GM12878 (cell line): ENCODE measurements around the gene ERCC2. TPM values are rescaled to one million over a fixed set of nuclear protein-coding genes. Genes with fewer than 3 reads are reported as not detected.

Experiments
- ATAC-seq: fragments of 200-7000 bp; cut with Tn5 transposase; 3 replicates; pipeline ENCODE4 v1.9.1; 2020; ENCODE audit warnings: mild to moderate bottlenecking, moderate library complexity
- BruUV-seq: library from RNA; stranded (reverse); fragments of 400-500 nt; replicated peaks from 2 replicates; lab custom pipeline; 2021; lab: Mats Ljungman, UMichigan
- CTCF ChIA-PET: fragments of 300-600 bp; sonication (Branson Sonifier 250); formaldehyde crosslinking; extraction: SDS; loops from one replicate; lab custom pipeline; 2021; ENCODE audit warnings: inconsistent platforms; lab: Yijun Ruan, JAX
- POLR2A ChIA-PET: fragments of 350-600 bp; formaldehyde crosslinking; extraction: SDS; loops from one replicate; lab custom pipeline; 2021; ENCODE audit warnings: inconsistent platforms; lab: Charles Lee
- RAD21 ChIA-PET: fragments of 300-600 bp; sonication (Branson Sonifier 250); formaldehyde crosslinking; loops from one replicate; lab custom pipeline; 2023; ENCODE audit warnings: antibody characterized with exemption; ENCODE audit not compliant: unreplicated experiment; lab: Charles Lee
- SMC1A ChIA-PET: fragments of 300-600 bp; sonication (Branson Sonifier 250); formaldehyde crosslinking; loops from one replicate; lab custom pipeline; 2023; ENCODE audit not compliant: unreplicated experiment, uncharacterized antibody; lab: Charles Lee
- DNase-seq: peaks from one replicate; pipeline ENCODE4 v3.0.0-alpha.2; 2011; ENCODE audit warnings: low read depth, low spot score
- FAIRE-seq: peaks from 3 replicates; lab custom pipeline; 2011; peaks lifted over from hg19 to GRCh38; lab: Jason Lieb, UNC
- H2AFZ ChIP-seq: 2 replicates; pipeline ENCODE4 v1.6.0; 2011; ENCODE audit warnings: low read depth, low read length, control low read depth; ENCODE audit not compliant: control insufficient read depth
- H3K27ac ChIP-seq: 2 replicates; pipeline ENCODE4 v1.5.1; 2011; ENCODE audit warnings: control low read depth; ENCODE audit not compliant: control insufficient read depth, insufficient read depth
- H3K27me3 ChIP-seq, 2 experiments: replicated peaks in 1 of 2; 2 replicates each; pipeline versions ENCODE4 v1.6.0 to v1.6.1; 2011; ENCODE audit warnings: low read length in 1 of 2; ENCODE audit not compliant: control insufficient read depth in 2 of 2, insufficient read depth in 2 of 2
- H3K36me3 ChIP-seq, 2 experiments: 2 replicates each; pipeline ENCODE4 v1.5.1; 2011; ENCODE audit warnings: low read length in 1 of 2; ENCODE audit not compliant: control insufficient read depth in 2 of 2, insufficient read depth in 2 of 2
- H3K4me1 ChIP-seq: 2 replicates; pipeline ENCODE4 v1.6.1; 2011; ENCODE audit warnings: mild to moderate bottlenecking, low read length, moderate library complexity, mixed read lengths; ENCODE audit not compliant: control insufficient read depth, insufficient read depth
- H3K4me2 ChIP-seq: 2 replicates; pipeline ENCODE4 v1.6.0; 2011; ENCODE audit warnings: control low read depth; ENCODE audit not compliant: control insufficient read depth, insufficient read depth
- H3K4me3 ChIP-seq: fragments of 200-600 bp; sonication (generic); 2 replicates; pipeline ENCODE4 v1.5.1; 2016
- H3K79me2 ChIP-seq: 2 replicates; pipeline ENCODE4 v1.6.0; 2011; ENCODE audit warnings: low read length; ENCODE audit not compliant: control insufficient read depth, insufficient read depth
- H3K9ac ChIP-seq: 2 replicates; pipeline ENCODE4 v1.8.0; 2011; ENCODE audit warnings: low read length, control low read depth, mixed read lengths; ENCODE audit not compliant: control insufficient read depth, insufficient read depth
- H3K9me3 ChIP-seq: replicated peaks from 3 replicates; pipeline ENCODE4 v1.5.1; 2011; ENCODE audit warnings: mild to moderate bottlenecking, low read length; ENCODE audit not compliant: control insufficient read depth, insufficient read depth
- H4K20me1 ChIP-seq: 2 replicates; pipeline ENCODE4 v1.6.0; 2011; ENCODE audit not compliant: control insufficient read depth, insufficient read depth
- ELK1 ChIP-seq: IDR thresholded peaks from 2 replicates; pipeline ENCODE4 v1.6.1; 2012; ENCODE audit warnings: low read depth, low read length, improper control_type of control experiment
- FOS ChIP-seq: IDR thresholded peaks from 3 replicates; pipeline ENCODE4 v1.6.1; 2011; ENCODE audit warnings: borderline replicate concordance; ENCODE audit not compliant: insufficient read length; ENCODE audit errors: extremely low read depth
- NFYB ChIP-seq: IDR thresholded peaks from 2 replicates; pipeline ENCODE4 v1.6.1; 2011; ENCODE audit warnings: low read depth, mild to moderate bottlenecking, low read length, improper control_type of control experiment, moderate library complexity; ENCODE audit not compliant: insufficient read depth
- NR2C2 ChIP-seq: IDR thresholded peaks from 2 replicates; pipeline ENCODE4 v1.6.1; 2011; ENCODE audit warnings: borderline replicate concordance, low read depth; ENCODE audit not compliant: control insufficient read depth, insufficient read length
- NRF1 ChIP-seq: conservative IDR thresholded peaks from 2 replicates; pipeline ENCODE4 v1.6.1; 2011; ENCODE audit warnings: mild to moderate bottlenecking, low read depth, low read length, improper control_type of control experiment
- ZSCAN29 ChIP-seq: fragments of 450-650 bp; IDR thresholded peaks from 2 replicates; pipeline ENCODE4 v1.6.1; 2017; ENCODE audit warnings: mild to moderate bottlenecking, moderate library complexity
- WGBS: methylation state at CpG from one replicate; pipeline ENCODE4 v1.1.6; 2016; ENCODE audit warnings: low lambda C conversion rate; ENCODE audit not compliant: insufficient replicate concordance, insufficient coverage; ENCODE audit errors: missing lambda C conversion rate; 5-methylcytosine and 5-hydroxymethylcytosine counted together
- in situ Hi-C: fragments of 300-500 bp; cut with MboI; formaldehyde crosslinking; loops from 9 replicates; pipeline ENCODE4 v1.14.3; 2018; ENCODE audit warnings: mixed read lengths
- intact Hi-C: fragments of 100-400 bp; cut with micrococcal nuclease; formaldehyde crosslinking; loops from one replicate; pipeline ENCODE4 v1.14.2; 2022; ENCODE audit not compliant: unreplicated experiment
- polyA plus RNA-seq, 11 experiments: library from polyadenylated mRNA; depleted of rRNA in 4 of 11; unstranded in 6 of 11; stranded (reverse) in 5 of 11; fragments of >200 nt; fragmentation: Nextera tagmentation in 4 of 11; fragmentation: Illumina TruSeq in 1 of 11; extraction: Ambion mirVana in 4 of 11; extraction: Trizol in 1 of 11; gene quantifications; 1 replicate in 1 of 11; 2 replicates in 10 of 11; pipeline versions ENCODE4 v1.2.1 to v1.2.3, GENCODE V29; 2011 to 2016; ENCODE audit warnings: inconsistent platforms in 2 of 11, missing spikeins in 2 of 11, low read depth in 1 of 11
- total RNA-seq, 4 experiments: library from RNA; depleted of rRNA in 3 of 4; stranded (reverse); fragments of >200 nt in 3 of 4; fragmentation: Illumina TruSeq in 1 of 4; extraction: Trizol in 1 of 4; gene quantifications; 2 replicates each; pipeline versions ENCODE4 v1.2.1 to v1.2.3, GENCODE V29; 2013 to 2021
- TF ChIP-seq, protein P1 (sequence below): fragments of 150-350 bp; IDR thresholded peaks from 2 replicates; pipeline ENCODE4 v1.6.1; 2014; ENCODE audit warnings: mild to moderate bottlenecking, low read depth, low read length

Gene ERCC2
- total and polyA plus RNA-seq, 10 of the 15 experiments (the other 5 are each of a cell fraction or from before 2014, with no cell fraction given), result 1.3 to 40.1 (median 15.6) TPM

DNA sequence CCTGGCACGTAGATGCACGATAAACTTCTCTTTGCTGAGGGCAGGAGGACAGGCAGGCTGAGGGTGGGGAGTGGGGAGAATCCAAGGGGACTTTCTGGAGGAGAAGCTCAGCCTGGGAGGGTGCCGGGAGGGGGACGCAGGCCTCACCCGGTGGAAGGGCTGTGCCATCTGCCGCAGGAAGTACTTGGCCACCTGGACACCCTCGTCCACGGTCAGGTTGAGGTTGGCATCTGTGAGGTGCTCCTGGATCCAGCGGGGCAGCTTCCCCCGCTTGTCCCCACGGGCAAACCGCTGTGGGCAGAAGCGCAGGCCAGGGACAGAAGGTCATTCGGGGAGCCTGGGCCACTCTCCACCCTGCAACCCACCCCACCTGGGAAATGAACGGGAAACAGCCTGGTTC is 18.3 kb downstream of the ERCC2 start:
- TF ChIP-seq ZSCAN29, result no peak
- no peak for TF ChIP-seq ELK1
- no peak for TF ChIP-seq NR2C2
- no peak for TF ChIP-seq NFYB
- no peak for TF ChIP-seq FOS
- TF ChIP-seq NRF1, result no peak
- TF ChIP-seq, protein P1, sequence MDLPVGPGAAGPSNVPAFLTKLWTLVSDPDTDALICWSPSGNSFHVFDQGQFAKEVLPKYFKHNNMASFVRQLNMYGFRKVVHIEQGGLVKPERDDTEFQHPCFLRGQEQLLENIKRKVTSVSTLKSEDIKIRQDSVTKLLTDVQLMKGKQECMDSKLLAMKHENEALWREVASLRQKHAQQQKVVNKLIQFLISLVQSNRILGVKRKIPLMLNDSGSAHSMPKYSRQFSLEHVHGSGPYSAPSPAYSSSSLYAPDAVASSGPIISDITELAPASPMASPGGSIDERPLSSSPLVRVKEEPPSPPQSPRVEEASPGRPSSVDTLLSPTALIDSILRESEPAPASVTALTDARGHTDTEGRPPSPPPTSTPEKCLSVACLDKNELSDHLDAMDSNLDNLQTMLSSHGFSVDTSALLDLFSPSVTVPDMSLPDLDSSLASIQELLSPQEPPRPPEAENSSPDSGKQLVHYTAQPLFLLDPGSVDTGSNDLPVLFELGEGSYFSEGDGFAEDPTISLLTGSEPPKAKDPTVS, result no peak
- DNase-seq (no peak), FAIRE-seq (no peak), ATAC-seq (no peak)
- Histone ChIP-seq H3K27ac (no peak overlapping the region), H4K20me1 (no peaks in the 10 kb centered on the region), H2AFZ (no peak overlapping the region), H3K27me3 (no peaks in the 10 kb centered on the region), H3K4me2 (no peak overlapping the region), H3K79me2 (no peaks in the 10 kb centered on the region), H3K36me3 (peaks cover 3 to 5% of the 10 kb centered on the region in 2 experiments), H3K4me1 (no peaks in the 10 kb centered on the region), H3K9ac (no peak overlapping the region), H3K9me3 (no peaks in the 10 kb centered on the region), H3K4me3 (no peak overlapping the region)
- BruUV-seq, result no TSS peak
- WGBS, result 88% methylated on average over 15 of the region's 15 CpGs
- ChIA-PET CTCF (no interaction called here), POLR2A (interaction anchor here (0.5 kb wide), 1 partner anchor 70 kb away, joined by 3 read pairs; no protein-coding TSS in a partner anchor), RAD21 (no interaction called here), SMC1A (no interaction called here)
- intact Hi-C loops (no loop called here), in situ Hi-C loops (no loop called here)
